Kidney tubule cell (primary cell): ENCODE measurements around the gene PGAM5.
"Not testable (repeated sequence)": the region's sequence is repeated elsewhere in the genome, so short reads cannot be mapped to it uniquely, and the experiment has no call there.

Experiments
- DNase-seq: peaks from one replicate; pipeline ENCODE4 v3.0.0-alpha.2; 2018; ENCODE audit warnings: low spot score

Gene PGAM5

GRCh38 chr12:132747896-132748295 lies 37.3 kb downstream of the PGAM5 start:
- DNase-seq, result no peak

- DNase-seq, result no peak
Observed at GRCh38 chr12:132748319-132748718, 37.7 kb downstream of the PGAM5 start.

- DNase-seq, result peak; percentile 27
Observed at GRCh38 chr12:132753670-132754069, 43.0 kb downstream of the PGAM5 start.

- DNase-seq, result no peak
Observed at GRCh38 chr12:132754160-132754932, 43.7 kb downstream of the PGAM5 start.

GRCh38 chr12:132758825-132759224 lies 48.2 kb downstream of the PGAM5 start:
- not testable (repeated sequence) for DNase-seq

DNA sequence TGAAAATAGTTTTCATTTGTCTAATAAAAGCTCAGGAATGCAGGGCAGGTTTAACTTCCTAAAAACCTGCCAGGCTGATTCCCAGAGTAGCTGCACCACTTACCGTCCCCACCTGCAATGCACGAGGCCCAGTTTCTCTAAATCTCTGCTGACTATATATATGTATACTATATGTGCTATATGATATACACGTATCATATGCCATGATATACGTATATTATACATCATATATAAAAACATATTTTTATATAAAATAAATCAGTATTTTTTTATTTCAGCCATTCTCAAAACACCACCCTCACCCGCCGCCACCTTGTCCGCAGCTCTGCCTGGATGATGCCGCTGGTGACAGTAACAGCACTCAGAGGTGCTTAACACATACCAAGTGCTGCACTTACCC lies 48.7 kb downstream of the PGAM5 start:
- DNase-seq, result no peak

DNA sequence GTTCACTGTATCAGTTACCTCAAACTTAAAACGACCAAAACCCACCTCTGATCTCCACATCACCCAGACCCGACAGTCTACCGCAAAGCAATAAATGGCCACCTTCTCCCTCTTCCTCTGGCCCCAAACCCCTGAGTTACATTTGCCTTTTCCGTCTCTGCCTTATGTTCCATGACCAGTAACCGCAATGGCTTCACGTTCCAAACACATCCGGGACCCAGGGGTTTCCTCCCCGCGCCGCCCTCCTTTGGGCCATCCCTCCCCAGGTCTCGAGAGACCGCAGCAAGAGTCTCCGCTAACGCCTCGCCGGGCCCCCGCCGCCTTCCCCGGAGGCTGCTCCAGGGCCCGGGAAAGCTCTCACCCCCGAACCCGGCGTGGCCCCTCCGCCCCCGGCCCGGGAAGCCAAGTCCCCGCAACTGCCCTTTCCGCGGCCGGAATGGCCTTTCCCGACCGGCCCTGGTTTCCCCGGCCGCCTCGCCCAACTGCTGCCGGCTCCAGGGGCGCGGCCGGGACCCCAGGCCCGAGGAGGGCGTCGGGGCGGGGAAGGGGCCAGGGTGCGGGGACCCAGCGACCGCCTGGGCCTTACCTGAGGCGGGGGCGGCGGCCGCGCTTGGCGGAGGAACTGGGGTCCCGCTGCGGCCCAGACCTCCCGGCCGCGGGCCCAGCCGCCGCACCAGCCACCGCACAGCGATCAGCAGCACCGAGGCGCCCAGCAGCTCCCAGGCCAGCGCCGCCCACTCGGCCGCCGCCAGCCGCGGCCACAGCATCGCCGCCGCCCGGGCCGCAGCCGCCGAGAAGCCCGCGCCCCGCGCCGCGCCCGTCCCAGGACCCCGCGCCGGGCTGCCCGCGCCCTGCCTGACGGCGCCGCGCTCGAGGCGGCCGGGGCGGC lies 50.6 kb downstream of the PGAM5 start, which contains the start of gene ANKLE2:
TSS of gene ANKLE2 (minus strand) at position 801 of the 889 bp plus-strand sequence. CDS start at position 767, 34 bp downstream.
- peak; percentile 65 for DNase-seq

- DNase-seq, result peak; percentile 91
Observed at GRCh38 chr12:132761921-132762583, 51.4 kb downstream of the PGAM5 start.

DNA sequence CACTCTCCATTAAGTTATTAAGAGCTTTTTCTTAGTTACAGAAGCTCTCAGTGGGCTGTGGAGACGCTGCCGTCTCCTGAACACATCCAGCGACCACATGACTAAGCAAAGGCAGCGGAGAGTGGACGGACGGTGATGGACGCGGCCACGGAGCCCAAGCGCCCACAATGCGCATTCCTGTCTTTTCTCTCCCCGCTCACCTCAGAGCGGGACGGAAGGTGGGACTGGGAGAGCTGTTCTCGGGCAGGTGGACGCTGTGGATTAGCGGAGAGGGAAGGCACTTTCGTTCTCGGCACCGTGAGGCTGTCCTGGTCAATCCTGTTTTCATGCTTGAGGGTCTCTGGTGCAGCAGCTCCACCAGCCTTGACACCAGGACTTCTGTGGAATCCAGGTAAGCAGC lies 53.6 kb downstream of the PGAM5 start:
- DNase-seq, result no peak

- no peak for DNase-seq
Observed at GRCh38 chr12:132765361-132765760, 54.7 kb downstream of the PGAM5 start.

DNA sequence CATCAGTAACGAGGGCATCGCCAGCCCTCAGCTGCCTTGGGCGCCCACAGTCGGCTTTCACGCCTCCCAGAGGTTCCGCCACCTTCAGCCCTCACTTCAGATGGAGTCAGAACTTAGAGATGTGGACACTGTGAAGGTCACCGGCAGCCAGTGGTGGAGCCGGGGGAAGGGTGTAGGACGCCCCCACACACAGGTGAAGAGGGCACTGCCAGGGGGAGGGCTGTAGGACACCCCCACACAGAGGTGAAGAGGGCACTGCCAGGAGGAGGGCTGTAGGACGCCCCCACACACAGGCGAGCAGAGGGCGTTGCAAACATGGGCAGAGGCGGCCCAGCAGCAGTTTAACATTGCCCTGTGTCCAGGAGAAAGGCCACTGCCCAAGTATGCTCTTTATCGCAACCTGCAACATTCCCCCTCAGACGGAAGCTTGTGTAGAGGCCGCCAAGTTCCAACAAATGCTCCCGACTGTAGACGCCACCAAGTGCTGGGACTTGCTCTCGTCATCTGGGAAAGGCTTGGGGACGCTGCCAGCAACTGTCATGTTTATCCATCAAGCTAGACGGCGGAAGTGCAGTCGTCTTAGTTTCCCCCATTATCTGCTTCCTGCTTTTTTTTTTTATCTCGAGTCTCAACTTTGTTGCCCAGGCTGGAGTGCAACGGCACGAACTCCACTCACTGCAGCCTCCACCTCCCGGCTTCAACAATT lies 55.9 kb downstream of the PGAM5 start:
- peak; percentile 20 for DNase-seq

- no peak for DNase-seq
Observed at GRCh38 chr12:132771126-132771838, 60.6 kb downstream of the PGAM5 start.
